COR-L47 (cell line): ENCODE results near the gene TMC4.
A peak's percentile ranks its signal among the peaks of the same experiment; 100 is the strongest.
"Not testable (repeated sequence)": the region's sequence is repeated elsewhere in the genome, so short reads cannot be mapped to it uniquely, and the experiment has no call there.

Experiments used
- DNase-seq: peaks from one replicate; lab custom pipeline; 2025; lab: John Stamatoyannopoulos, UW

The TMC4 gene

DNA sequence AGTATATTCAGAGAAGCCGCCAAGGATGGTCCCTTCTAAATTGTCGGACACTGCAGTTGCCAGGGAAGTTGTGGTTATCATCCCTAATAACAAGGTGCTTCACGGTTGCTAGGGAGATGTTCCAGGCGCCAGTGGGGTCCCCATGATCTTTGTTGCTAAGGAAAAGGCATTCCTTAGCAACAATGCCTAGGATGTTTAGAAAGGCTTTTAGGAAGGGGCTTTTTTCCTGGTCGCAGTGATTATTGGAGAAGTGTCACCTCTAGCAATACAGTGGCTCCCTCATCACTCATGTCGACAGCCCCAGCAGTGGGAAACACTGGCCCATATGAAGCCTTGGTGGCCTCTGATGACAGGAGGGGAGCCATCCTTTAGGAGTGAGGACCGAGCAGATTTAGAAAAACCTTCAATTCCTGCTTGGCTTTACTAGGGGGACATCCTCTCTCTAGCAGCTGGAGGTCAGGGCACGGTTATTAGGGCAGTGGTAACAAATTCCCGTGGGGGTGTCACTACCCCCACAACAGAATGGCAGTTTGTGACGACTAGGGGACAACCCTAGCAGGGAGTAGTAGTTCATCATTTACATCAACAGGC, 6.4 kb upstream of the TMC4 start:
- no peak for DNase-seq

DNA sequence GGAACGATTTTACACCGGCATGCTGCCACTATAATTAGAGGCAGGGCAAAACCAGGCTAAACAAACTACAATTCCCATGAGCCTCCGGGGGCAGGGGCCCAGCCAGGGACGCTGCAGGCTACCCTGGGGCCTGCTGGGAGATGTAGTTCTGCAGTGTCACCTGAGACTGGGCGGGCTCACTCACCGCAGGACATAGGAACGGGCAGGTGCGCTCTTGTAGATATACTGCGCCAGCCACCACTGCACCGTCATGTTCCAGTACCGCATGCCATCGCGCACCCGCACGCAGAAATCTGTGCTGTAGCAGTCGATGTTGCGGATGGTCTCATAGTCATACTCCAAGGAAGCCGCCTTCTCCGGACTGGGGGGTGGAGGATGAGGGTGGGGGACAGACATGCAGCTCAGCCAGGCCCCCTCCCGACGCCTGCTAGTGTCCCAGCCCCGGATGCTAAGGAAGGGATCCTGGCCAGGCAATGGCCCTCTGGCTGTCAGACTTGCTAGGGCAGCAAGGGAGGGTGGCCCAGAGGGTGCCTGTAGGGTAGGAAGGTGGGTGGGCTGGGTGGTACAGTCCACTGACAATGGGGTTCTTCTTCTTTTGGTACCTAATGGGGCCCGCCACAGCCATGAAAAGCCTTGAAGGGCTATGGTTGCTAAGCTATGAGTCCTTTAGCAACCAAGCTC, 5.8 kb upstream of the TMC4 start:
- peak; percentile 51 for DNase-seq

DNA sequence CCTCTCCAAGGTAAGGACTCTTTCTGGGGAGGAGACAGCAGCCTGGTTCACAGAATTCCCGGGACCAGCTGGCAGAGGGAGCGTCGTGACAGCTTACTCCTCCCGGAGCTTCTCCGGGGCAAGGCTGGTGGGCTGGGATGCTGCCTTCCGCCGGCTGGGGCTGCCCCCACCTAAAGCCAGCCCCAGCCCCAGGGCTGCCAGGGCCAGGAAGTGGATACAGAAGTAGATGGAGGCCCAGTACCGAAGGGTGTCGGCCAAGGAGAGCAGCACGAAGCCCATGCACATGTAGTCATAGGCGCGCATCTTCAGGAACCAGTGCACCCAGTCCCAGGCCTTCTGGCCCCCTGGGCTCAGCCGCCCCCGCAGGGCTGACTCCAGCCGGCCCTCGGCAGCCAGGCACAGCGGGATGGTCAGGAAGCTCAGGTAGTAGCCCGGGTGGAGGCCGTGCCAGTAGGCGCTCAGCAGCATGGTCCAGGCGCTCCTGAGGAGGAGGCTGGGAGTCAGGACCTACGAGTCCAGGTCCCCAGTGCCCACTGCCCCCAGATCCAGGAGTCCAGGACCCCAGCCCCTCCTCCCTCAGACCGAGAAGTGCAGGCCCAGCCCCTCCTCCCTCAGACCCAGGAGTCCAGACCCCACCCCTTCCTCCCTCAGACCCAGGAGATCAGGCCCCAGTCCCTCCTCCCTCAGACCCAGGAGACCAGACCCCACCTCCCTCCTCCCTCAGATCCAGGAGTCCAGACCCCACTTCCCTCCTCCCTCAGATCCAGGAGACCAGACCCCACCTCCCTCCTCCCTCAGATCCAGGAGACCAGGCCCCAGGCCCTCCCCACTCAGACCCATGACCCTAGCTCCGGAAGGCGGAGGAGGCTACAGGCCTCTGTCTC, 1.2 kb upstream of the TMC4 start:
- no peak for DNase-seq

- DNase-seq: no peak
These were observed 369 bp upstream of the TMC4 start for GRCh38 chr19:54173359-54173699.

DNA sequence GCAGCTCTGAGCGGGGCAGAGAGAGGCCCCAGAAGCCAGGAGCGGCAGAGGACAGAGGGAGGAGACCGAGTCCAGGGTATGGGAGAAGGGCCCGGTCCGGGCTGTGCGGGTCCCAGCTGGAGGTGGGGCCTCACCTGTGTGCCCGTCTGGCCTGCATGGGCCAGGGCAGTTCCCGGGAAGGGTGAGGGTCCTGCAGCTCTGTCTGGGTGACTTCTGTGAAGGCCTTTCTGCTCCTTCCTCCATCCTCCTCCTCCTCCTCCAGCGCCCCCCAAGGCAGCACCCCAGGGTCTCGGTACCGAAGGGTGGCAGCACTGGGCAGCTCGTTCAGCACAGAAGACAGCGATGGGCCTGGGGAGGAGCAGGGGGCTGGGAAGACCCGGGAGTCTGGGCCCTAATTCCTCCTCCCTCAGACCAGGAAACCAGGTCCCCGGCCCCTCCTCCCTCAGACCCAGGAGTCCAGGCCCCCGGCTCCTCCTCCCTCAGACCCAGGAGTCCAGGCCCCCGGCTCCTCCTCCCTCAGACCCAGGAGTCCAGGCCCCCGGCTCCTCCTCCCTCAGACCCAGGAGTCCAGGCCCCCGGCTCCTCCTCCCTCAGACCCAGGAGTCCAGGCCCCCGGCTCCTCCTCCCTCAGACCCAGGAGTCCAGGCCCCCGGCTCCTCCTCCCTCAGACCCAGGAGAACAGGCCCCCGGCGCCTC, 1.1 kb downstream of the TMC4 start:
- DNase-seq: not testable (repeated sequence)

- no peak for DNase-seq
These were observed 3.7 kb downstream of the TMC4 start for GRCh38 chr19:54169149-54169740.

DNA sequence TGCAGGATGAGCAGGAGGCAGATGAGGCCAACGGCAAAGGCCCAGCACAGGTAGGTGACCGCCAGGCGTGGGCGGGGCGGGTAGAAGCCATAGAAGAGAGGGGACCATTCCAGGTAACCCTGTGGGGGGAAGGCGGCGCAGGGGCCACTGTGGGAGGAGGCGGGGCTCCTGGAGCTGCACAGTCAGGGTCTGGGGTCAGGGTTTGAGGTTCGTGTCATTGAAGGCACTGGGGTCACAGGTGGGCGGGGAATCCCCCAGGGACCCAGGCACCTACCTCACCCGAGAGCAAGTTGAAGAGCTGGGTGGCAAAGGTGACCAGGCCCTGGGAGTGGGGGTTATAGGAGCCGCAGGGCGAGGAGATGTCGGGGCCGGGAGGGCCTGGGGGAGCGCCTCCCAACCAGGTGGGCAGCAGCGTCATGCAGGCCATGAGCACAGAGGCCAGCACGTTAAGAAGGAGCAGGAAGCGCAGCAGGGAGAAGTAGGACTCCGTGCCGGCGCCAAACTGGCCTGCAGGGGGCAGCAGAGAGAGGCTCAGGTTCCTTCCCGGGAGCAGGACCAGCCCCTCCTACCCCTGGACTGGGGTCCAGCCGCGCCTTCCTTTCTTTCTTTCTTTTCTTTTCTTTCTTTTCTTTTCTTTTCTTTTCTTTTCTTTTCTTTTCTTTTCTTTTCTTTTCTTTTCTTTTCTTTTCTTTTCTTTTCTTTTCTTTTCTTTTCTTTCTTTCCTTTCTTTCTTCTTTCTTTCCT, 4.6 kb downstream of the TMC4 start:
- peak; percentile 75 for DNase-seq

- no peak for DNase-seq
These were observed 7.7 kb downstream of the TMC4 start for GRCh38 chr19:54165222-54165621.

DNA sequence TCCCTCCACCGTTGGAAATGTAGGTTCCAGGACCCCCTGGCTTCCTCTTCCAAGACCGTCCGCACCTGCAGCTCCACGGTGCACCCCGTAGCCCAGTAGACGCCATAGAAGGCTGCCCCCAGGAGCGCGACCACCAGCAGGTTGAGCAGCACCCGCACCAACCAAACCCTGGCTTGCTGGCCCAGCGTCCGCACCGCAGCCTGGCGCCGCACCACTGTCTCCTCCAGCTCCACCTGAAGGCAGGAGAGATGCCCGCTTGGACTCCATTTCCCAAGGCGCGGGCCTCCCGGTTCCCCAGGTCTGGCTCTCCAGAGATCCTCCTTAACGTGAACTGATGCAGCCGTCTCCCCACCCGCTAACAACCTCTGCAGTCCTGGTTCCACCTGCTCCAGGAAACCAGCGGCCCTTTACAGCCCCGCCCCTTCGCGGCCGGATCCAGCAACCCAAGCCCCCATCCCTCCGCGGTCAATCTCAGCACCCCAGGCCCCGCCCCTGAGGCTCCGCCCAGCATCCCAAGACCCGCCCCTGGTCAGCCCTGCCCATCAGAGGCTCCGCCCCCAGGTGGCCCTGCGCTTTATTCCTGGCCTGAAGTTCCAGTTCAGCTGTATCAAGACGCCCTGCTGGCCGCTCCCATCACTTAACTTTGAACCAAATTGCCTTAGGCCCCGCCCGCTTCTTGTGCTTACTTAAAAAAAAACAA, 8.4 kb downstream of the TMC4 start:
- no peak for DNase-seq

GRCh38 chr19:54162884-54163283, 10.1 kb downstream of the TMC4 start:
- DNase-seq: no peak

GRCh38 chr19:54162241-54162805, 10.6 kb downstream of the TMC4 start:
- no peak for DNase-seq

- no peak for DNase-seq
These were observed 12.1 kb downstream of the TMC4 start for GRCh38 chr19:54160854-54161253.

DNA sequence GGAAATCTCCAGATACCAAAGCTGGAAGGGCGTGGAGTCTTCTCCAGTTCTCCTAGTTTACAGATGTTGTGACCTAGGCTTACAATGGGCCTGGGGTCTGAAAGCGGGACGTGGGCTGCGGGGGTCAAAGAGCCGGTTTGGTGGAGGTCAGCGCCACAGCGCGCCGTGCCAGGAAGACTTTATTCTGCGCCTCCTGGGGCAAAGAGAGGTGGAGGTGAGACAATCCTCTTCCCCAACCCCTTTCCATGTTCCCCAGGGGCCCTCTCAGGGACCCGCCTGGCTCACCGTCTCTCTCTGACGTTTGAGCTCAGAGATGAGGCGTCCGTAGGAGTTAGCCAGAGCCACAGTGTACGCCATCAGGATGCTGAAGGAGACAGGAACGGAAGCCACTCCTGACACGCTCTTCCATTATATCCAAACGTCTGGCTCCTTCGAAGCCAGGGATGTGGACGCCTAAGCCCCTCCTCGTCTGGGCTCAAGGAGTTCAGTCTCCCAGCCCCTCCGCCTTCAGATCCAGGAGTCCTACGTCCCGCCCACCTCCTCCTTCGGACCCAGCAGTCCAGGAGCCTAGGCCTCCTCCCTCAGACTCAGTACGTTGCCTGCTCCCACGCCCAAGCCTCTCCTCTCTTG, 12.7 kb downstream of the TMC4 start:
- peak; percentile 13 for DNase-seq

- DNase-seq: peak; percentile 100
These were observed 13.4 kb downstream of the TMC4 start, which contains the start of gene LENG1 for GRCh38 chr19:54159352-54160181. TSS of gene LENG1 (minus strand) at chr19:54159721. CDS start at chr19:54159695, 26 bp downstream.

- DNase-seq: no peak
These were observed 14.1 kb downstream of the TMC4 start for GRCh38 chr19:54158812-54159351.

- no peak for DNase-seq
These were observed 16.0 kb downstream of the TMC4 start for GRCh38 chr19:54156953-54157352.

DNA sequence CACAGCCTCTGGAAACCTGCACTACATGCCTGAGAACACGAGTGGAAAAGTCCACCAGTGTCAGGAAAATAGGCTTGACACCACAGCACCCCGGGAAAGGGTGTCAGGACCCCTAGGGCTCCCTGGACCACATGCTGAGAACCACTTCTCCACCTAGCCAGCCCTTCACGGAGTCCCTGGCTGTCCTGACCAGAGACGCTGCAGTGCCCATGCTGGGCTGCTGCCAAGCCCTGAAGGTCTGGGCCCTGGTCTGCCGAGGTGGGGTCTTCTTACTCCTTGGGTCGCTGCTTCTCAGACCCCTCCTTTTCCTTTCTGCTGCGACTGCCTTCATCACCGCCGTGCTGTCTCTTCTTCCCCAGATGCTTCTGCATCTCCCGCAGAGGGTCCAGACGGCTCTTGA, 16.5 kb downstream of the TMC4 start:
- no peak for DNase-seq

GRCh38 chr19:54155694-54156093, 17.3 kb downstream of the TMC4 start:
- DNase-seq: no peak
